Measurements from ENCODE around the gene RABL6.

Gene RABL6

GRCh38 chr9:136762915-136763648 lies 44.7 kb upstream of the RABL6 start (continued):
- TF ChIP-seq ZNF701 (tag by site-specific recombination; IDR thresholded peaks at IDR 0.05), result no peak
- no peak for TF ChIP-seq ZFP41 (tag by site-specific recombination; IDR thresholded peaks at IDR 0.05; ENCODE audit: borderline replicate concordance)
- TF ChIP-seq RBAK (tag by site-specific recombination; IDR thresholded peaks at IDR 0.05), result no peak
- no peak for TF ChIP-seq ZNF132 (tag by site-specific recombination; IDR thresholded peaks at IDR 0.05; ENCODE audit: borderline replicate concordance)
- no peak for TF ChIP-seq TCF7L2 (IDR thresholded peaks at IDR 0.05; ENCODE audit: borderline replicate concordance, low read depth, low read length)
- no peak for TF ChIP-seq ZNF830 (tag by site-specific recombination; IDR thresholded peaks at IDR 0.05; ENCODE audit: low read depth)
- no peak for TF ChIP-seq ZBTB48 (tag by site-specific recombination; IDR thresholded peaks at IDR 0.05)
- no peak for TF ChIP-seq ZNF747 (tag by site-specific recombination; IDR thresholded peaks at IDR 0.05)
- TF ChIP-seq SP3 (tag by site-specific recombination; IDR thresholded peaks at IDR 0.05), result peak; percentile 70
- TF ChIP-seq ZNF792 (tag by site-specific recombination; IDR thresholded peaks at IDR 0.05), result no peak
- TF ChIP-seq ZNF785 (tag by site-specific recombination; IDR thresholded peaks at IDR 0.05), result no peak
- peak; percentile 80 for TF ChIP-seq GLIS2 (tag by site-specific recombination; IDR thresholded peaks at IDR 0.05)
- TF ChIP-seq HOXC10 (CRISPR knock-in tag; IDR thresholded peaks at IDR 0.05), result no peak

DNA sequence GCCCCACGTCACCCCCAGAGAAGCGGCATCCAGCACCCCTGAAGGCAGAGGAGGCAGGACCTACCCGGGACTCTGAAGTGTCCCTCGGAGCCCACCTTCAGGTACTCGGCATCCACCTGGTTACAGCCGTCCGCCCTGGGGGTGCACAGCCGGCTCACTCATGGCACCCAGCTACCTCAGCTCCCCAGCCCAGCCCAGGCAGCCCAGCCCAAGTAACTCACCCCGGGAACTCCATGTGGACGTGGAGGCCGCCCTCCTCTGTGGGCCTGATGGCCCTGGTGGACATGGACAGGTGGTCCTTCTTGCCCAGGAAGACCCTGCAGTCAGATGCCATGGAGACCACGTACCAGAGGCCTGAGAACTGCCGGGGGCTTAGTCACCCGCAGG lies 44.1 kb upstream of the RABL6 start:
- Histone ChIP-seq H3K36me3 (ENCODE audit: control insufficient read depth in 2 of 2, insufficient read depth in 1 of 2, low read length in 2 of 2) (no peaks in the 10 kb centered on the region), H3K4me3 (ENCODE audit: low read depth, low read length) (no peak overlapping the region), H3K4me1 (ENCODE audit: control insufficient read depth, insufficient read depth, low read length) (no peaks in the 10 kb centered on the region), H3K9me3 (ENCODE audit: control insufficient read depth, insufficient read depth, low read depth, low read length) (no peaks in the 10 kb centered on the region), H3K27ac (ENCODE audit: extremely low read depth, low read depth, low read length) (no peak overlapping the region)
- no peak for TF ChIP-seq ZEB2 (tag by site-specific recombination; IDR thresholded peaks at IDR 0.05)
- peak; percentile 21; the same call in 1 of the 2 replicates for TF ChIP-seq GLIS2 (tag by site-specific recombination; IDR thresholded peaks at IDR 0.05)
- CTCF ChIA-PET, result interaction anchor here (1.0 to 2.2 kb wide), 7 partner anchors 14 to 271 kb away, joined by 3 to 6 read pairs (median 5); partner anchors contain the start of gene AJM1
- POLR2A ChIA-PET, result interaction anchor here (0.6 kb wide), 1 partner anchor 83 kb away, joined by 3 read pairs; no protein-coding TSS in a partner anchor

GRCh38 chr9:136764301-136764891 lies 43.4 kb upstream of the RABL6 start, which contains the start of gene LCN15:
Gene LCN15 (minus strand): TSS chr9:136764518. CDS start chr9:136764488, 30 bp downstream.
- Histone ChIP-seq H3K9me3 (ENCODE audit: control insufficient read depth, insufficient read depth, low read depth, low read length) (no peaks in the 10 kb centered on the region), H3K4me1 (ENCODE audit: control insufficient read depth, insufficient read depth, low read length) (no peaks in the 10 kb centered on the region), H3K27ac (ENCODE audit: extremely low read depth, low read depth, low read length) (no peak within 1 kb of the TSS), H3K4me3 (ENCODE audit: low read depth, low read length) (no peak within 1 kb of the TSS), H3K36me3 (ENCODE audit: control insufficient read depth in 2 of 2, insufficient read depth in 1 of 2, low read length in 2 of 2) (no peaks in the 10 kb centered on the region)
- ChIA-PET CTCF (interaction anchor here (0.6 to 2.2 kb wide), 9 partner anchors 14 to 276 kb away, joined by 3 to 6 read pairs (median 4); partner anchors contain the start of gene AJM1), POLR2A (no interaction called here)
- no peak for TF ChIP-seq ZNF138 (tag by site-specific recombination; IDR thresholded peaks at IDR 0.05; ENCODE audit: borderline replicate concordance)
- TF ChIP-seq ZNF629 (tag by site-specific recombination; IDR thresholded peaks at IDR 0.05), result peak; percentile 28; the same call in 1 of the 2 replicates
- no peak for TF ChIP-seq PRDM1 (tag by site-specific recombination; IDR thresholded peaks at IDR 0.05)
- TF ChIP-seq GLIS2 (tag by site-specific recombination; IDR thresholded peaks at IDR 0.05), result peak; percentile 27
- peak; percentile 43; the same call in 1 of the 2 replicates for TF ChIP-seq OSR2 (tag by site-specific recombination; IDR thresholded peaks at IDR 0.05)
- no peak for TF ChIP-seq ZNF670 (tag by site-specific recombination; IDR thresholded peaks at IDR 0.05; ENCODE audit: low read depth)
- TF ChIP-seq EGR2 (tag by site-specific recombination; IDR thresholded peaks at IDR 0.05; ENCODE audit: low read depth), result peak; percentile 59
- TF ChIP-seq, protein P1, sequence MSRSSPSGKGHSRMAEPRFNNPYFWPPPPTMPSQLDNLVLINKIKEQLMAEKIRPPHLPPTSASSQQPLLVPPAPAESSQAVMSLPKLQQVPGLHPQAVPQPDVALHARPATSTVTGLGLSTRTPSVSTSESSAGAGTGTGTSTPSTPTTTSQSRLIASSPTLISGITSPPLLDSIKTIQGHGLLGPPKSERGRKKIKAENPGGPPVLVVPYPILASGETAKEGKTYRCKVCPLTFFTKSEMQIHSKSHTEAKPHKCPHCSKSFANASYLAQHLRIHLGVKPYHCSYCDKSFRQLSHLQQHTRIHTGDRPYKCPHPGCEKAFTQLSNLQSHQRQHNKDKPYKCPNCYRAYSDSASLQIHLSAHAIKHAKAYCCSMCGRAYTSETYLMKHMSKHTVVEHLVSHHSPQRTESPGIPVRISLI (tag by site-specific recombination; IDR thresholded peaks at IDR 0.05), result no peak
- no peak for TF ChIP-seq ZNF791 (tag by site-specific recombination; IDR thresholded peaks at IDR 0.05)
- 0 out of 2 replicates have a peak, but pooled peaks have one; percentile 49 for TF ChIP-seq ZNF423 (tag by site-specific recombination; IDR thresholded peaks at IDR 0.05)
- TF ChIP-seq ZNF600 (tag by site-specific recombination; IDR thresholded peaks at IDR 0.05), result peak; percentile 69
- no peak for TF ChIP-seq PBX3 (CRISPR knock-in tag; IDR thresholded peaks at IDR 0.05)
- TF ChIP-seq, protein P2, sequence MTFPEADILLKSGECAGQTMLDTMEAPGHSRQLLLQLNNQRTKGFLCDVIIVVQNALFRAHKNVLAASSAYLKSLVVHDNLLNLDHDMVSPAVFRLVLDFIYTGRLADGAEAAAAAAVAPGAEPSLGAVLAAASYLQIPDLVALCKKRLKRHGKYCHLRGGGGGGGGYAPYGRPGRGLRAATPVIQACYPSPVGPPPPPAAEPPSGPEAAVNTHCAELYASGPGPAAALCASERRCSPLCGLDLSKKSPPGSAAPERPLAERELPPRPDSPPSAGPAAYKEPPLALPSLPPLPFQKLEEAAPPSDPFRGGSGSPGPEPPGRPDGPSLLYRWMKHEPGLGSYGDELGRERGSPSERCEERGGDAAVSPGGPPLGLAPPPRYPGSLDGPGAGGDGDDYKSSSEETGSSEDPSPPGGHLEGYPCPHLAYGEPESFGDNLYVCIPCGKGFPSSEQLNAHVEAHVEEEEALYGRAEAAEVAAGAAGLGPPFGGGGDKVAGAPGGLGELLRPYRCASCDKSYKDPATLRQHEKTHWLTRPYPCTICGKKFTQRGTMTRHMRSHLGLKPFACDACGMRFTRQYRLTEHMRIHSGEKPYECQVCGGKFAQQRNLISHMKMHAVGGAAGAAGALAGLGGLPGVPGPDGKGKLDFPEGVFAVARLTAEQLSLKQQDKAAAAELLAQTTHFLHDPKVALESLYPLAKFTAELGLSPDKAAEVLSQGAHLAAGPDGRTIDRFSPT (tag by site-specific recombination; IDR thresholded peaks at IDR 0.05), result no peak
- no peak for TF ChIP-seq ZNF585B (tag by site-specific recombination; IDR thresholded peaks at IDR 0.05)
- TF ChIP-seq, protein P3, sequence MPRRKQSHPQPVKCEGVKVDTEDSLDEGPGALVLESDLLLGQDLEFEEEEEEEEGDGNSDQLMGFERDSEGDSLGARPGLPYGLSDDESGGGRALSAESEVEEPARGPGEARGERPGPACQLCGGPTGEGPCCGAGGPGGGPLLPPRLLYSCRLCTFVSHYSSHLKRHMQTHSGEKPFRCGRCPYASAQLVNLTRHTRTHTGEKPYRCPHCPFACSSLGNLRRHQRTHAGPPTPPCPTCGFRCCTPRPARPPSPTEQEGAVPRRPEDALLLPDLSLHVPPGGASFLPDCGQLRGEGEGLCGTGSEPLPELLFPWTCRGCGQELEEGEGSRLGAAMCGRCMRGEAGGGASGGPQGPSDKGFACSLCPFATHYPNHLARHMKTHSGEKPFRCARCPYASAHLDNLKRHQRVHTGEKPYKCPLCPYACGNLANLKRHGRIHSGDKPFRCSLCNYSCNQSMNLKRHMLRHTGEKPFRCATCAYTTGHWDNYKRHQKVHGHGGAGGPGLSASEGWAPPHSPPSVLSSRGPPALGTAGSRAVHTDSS (tag by site-specific recombination; IDR thresholded peaks at IDR 0.05), result no peak
